Endodermal cell (in vitro differentiated cells): ENCODE data around the gene B4GALNT3. TPM values are rescaled to one million over a fixed set of nuclear protein-coding genes. Genes with fewer than 3 reads are reported as not detected.

Experiments
- DNase-seq: peaks from one replicate; pipeline ENCODE4 v3.0.0-alpha.2; 2017
- H3K27ac ChIP-seq: 2 replicates; pipeline ENCODE4 v1.5.1; 2013; ENCODE audit warnings: mild to moderate bottlenecking, low read depth, low read length, moderate library complexity
- H3K27me3 ChIP-seq: 2 replicates; pipeline ENCODE4 v1.6.1; 2013; ENCODE audit warnings: mild to moderate bottlenecking, low read length, moderate library complexity; ENCODE audit not compliant: insufficient read depth, control insufficient read depth, poor library complexity, severe bottlenecking
- H3K36me3 ChIP-seq: 2 replicates; pipeline ENCODE4 v1.7.0; 2013; ENCODE audit warnings: mild to moderate bottlenecking, low read length, moderate library complexity; ENCODE audit not compliant: control insufficient read depth, insufficient read depth
- H3K4me1 ChIP-seq: one replicate; pipeline ENCODE4 v1.7.0; 2013; ENCODE audit warnings: low read length; ENCODE audit not compliant: control insufficient read depth, insufficient read depth
- H3K4me3 ChIP-seq: 2 replicates; pipeline ENCODE4 v1.5.1; 2013; ENCODE audit warnings: mild to moderate bottlenecking, low read length, moderate library complexity
- H3K9ac ChIP-seq: 2 replicates; pipeline ENCODE4 v1.6.1; 2013; ENCODE audit warnings: mild to moderate bottlenecking, low read length, moderate library complexity; ENCODE audit not compliant: poor library complexity, severe bottlenecking; ENCODE audit errors: extremely low read depth
- H3K9me3 ChIP-seq: 2 replicates; pipeline ENCODE4 v1.6.1; 2013; ENCODE audit warnings: mild to moderate bottlenecking, low read length, moderate library complexity; ENCODE audit not compliant: control insufficient read depth
- H3K27ac Mint-ChIP-seq: 2 replicates; pipeline ENCODE4 v1.8.0; 2020; ENCODE audit warnings: mixed read lengths
- H3K27me3 Mint-ChIP-seq: 2 replicates; pipeline ENCODE4 v1.8.0; 2021; ENCODE audit warnings: mild to moderate bottlenecking, mixed read lengths; ENCODE audit not compliant: insufficient read depth
- H3K36me3 Mint-ChIP-seq: 2 replicates; pipeline ENCODE4 v1.8.0; 2020; ENCODE audit warnings: low read depth, mixed read lengths
- H3K4me1 Mint-ChIP-seq: 2 replicates; pipeline ENCODE4 v1.8.0; 2020; ENCODE audit warnings: mixed read lengths
- H3K4me3 Mint-ChIP-seq: 2 replicates; pipeline ENCODE4 v1.8.0; 2020; ENCODE audit warnings: mild to moderate bottlenecking, moderate library complexity, mixed read lengths
- H3K9me3 Mint-ChIP-seq: 2 replicates; pipeline ENCODE4 v1.8.0; 2020; ENCODE audit warnings: mild to moderate bottlenecking, mixed read lengths
- CTCF ChIP-seq: fragments of 200-600 bp; sonication (generic); conservative IDR thresholded peaks from 2 replicates; pipeline ENCODE4 v1.5.0; 2021; ENCODE audit warnings: antibody characterized with exemption, mild to moderate bottlenecking
- WGBS, 2 experiments: methylation state at CpG; one replicate each; pipeline versions ENCODE4 v1.1.5 to v1.1.7; 2013; ENCODE audit warnings: missing lambda C conversion rate in 2 of 2, mixed read lengths in 1 of 2; ENCODE audit not compliant: insufficient coverage in 1 of 2, insufficient read length in 1 of 2; 5-methylcytosine and 5-hydroxymethylcytosine counted together
- total RNA-seq, 2 donors: library from RNA; stranded (reverse); fragmentation: NEBNext Ultra II Directional in 1 of 2; extraction: Animal tissue kit (Norgen Biotek cat#: 25700) in 1 of 2; gene quantifications; 2 replicates in 1 of 2; 3 replicates in 1 of 2; pipeline ENCODE4 v1.2.1, GENCODE V29; 2021

The B4GALNT3 gene
- total RNA-seq, 2 donors from 2014 or later, result 61.5 to 155 TPM

GRCh38 chr12:569803-570434 is 110.2 kb downstream of the B4GALNT3 start:
- no peaks in the 10 kb centered on the region for H3K36me3 ChIP-seq
- peak; percentile 97 for DNase-seq
- Mint-ChIP-seq H3K4me3 (peak overlapping the region; percentile 65), H3K27me3 (peaks cover 5% of the 10 kb centered on the region), H3K9me3 (peaks cover 5% of the 10 kb centered on the region), H3K27ac (peak overlapping the region; percentile 93), H3K4me1 (peaks cover 29% of the 10 kb centered on the region), H3K36me3 (peaks cover 8% of the 10 kb centered on the region)
- peak overlapping the region; percentile 42 for H3K9ac ChIP-seq
- H3K27me3 ChIP-seq, result no peaks in the 10 kb centered on the region
- peaks cover 7% of the 10 kb centered on the region for H3K4me1 ChIP-seq
- WGBS, 2 experiments, result 3% methylated on average over 26 to 44 of the region's 44 CpGs
- no peak overlapping the region for H3K27ac ChIP-seq
- H3K9me3 ChIP-seq, result peaks cover 4% of the 10 kb centered on the region
- peak; percentile 100 for TF ChIP-seq CTCF
- peak overlapping the region; percentile 82 for H3K4me3 ChIP-seq

DNA sequence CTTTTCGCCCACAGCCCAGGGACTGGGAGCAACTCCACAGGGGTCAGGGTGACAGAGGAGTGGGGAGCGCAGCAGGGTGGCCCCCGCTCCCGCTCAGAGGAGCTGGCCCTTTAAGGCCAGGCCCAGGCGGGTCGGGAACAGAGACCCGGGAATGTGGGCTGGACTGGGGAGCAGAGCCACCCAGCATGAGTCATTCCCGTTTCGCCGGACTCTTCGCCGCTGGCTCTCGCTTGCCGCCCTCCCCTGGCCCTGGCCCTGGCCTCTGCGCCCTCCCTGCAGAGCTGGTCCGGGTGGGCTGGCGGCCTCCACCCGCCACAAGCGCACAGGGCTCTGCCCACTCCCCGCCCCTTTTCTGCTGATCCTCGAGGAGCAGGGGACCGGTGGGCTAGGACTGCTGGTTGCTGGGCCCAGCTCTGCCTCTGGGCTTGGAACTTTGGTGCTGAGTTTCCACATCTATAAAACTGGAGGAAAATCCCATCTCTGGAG is 110.7 kb downstream of the B4GALNT3 start:
- H3K4me1 ChIP-seq, result peaks cover 7% of the 10 kb centered on the region
- H3K9me3 Mint-ChIP-seq, result peaks cover 10% of the 10 kb centered on the region
- WGBS, 2 experiments, result 2 to 13% methylated on average over 12 to 22 of the region's 22 CpGs
- peaks cover 4% of the 10 kb centered on the region for H3K9me3 ChIP-seq
- peak overlapping the region; percentile 82 for H3K4me3 ChIP-seq
- H3K36me3 Mint-ChIP-seq, result peaks cover 4% of the 10 kb centered on the region
- H3K27ac Mint-ChIP-seq, result peak overlapping the region; percentile 93
- no peak overlapping the region for H3K27ac ChIP-seq
- H3K36me3 ChIP-seq, result no peaks in the 10 kb centered on the region
- TF ChIP-seq CTCF, result no peak
- no peaks in the 10 kb centered on the region for H3K27me3 ChIP-seq
- peaks cover 9% of the 10 kb centered on the region for H3K27me3 Mint-ChIP-seq
- H3K9ac ChIP-seq, result peak overlapping the region; percentile 42
- H3K4me3 Mint-ChIP-seq, result peak overlapping the region; percentile 65
- H3K4me1 Mint-ChIP-seq, result peaks cover 29% of the 10 kb centered on the region
- peak; percentile 95 for DNase-seq

GRCh38 chr12:570921-571794 is 111.4 kb downstream of the B4GALNT3 start:
- H3K4me1 ChIP-seq, result peaks cover 7% of the 10 kb centered on the region
- H3K4me3 Mint-ChIP-seq, result peak overlapping the region; percentile 65
- H3K27ac Mint-ChIP-seq, result peak overlapping the region; percentile 93
- WGBS, 2 experiments, result 57 to 69% methylated on average over 14 to 22 of the region's 22 CpGs
- H3K36me3 Mint-ChIP-seq, result peaks cover 3% of the 10 kb centered on the region
- H3K4me1 Mint-ChIP-seq, result peaks cover 30% of the 10 kb centered on the region
- no peak overlapping the region for H3K27ac ChIP-seq
- H3K36me3 ChIP-seq, result no peaks in the 10 kb centered on the region
- H3K4me3 ChIP-seq, result peak overlapping the region; percentile 82
- peak; percentile 92 for DNase-seq
- H3K27me3 ChIP-seq, result no peaks in the 10 kb centered on the region
- no peak for TF ChIP-seq CTCF
- H3K9me3 ChIP-seq, result peaks cover 4% of the 10 kb centered on the region
- peaks cover 10% of the 10 kb centered on the region for H3K9me3 Mint-ChIP-seq
- peaks cover 10% of the 10 kb centered on the region for H3K27me3 Mint-ChIP-seq
- H3K9ac ChIP-seq, result peak overlapping the region; percentile 42
